NOMO-1 treated with dmso at 0.1 percent for 144 hours (cell line): ENCODE measurements around the gene CA4.
"Not testable (repeated sequence)": the region's sequence is repeated elsewhere in the genome, so short reads cannot be mapped to it uniquely, and the experiment has no call there.

ENCODE experiments used
- DNase-seq: peaks from one replicate; lab custom pipeline; 2025; ENCODE audit not compliant: unreplicated experiment; lab: John Stamatoyannopoulos, UW

The CA4 gene

DNA sequence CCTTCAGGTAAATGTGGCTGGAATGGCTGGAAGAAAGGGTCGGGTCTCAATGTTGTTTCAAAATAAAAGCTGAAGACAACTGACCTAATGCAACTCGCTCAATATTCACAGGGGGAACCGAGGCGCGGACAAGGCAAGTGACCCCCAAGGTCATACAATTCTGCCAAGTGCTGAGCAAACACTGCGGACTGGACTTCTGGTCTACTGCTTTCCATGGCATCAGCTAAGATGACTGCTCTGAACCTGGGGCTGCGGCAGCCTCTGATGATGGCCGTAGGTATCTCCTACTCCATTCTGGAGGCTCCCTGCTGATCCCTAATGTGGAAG is 21.9 kb downstream of the CA4 start:
- DNase-seq: no peak

DNA sequence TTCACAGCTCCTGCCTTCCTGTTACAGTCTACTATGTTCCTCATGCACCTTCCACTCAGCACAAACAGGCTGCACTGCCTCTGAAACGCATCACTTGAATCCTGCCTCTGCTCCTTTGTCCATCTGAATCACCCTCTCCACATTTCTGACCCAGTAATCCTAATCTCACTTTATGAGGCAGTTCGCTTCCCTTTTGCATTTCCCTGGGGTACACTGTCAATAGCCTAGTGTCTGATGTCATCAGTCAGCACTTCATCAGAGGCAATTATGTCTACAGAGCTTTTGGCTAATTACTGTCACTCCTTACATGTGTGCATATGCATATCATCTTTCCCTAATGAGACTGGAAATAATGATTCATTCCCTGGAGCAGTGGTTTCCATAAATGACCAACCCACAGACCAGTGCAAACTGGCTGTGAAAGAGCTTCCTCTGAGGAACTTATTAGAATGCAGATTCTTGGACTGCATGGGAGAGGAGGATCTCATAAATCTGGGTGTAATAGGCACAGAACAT is 23.6 kb downstream of the CA4 start:
- no peak for DNase-seq

DNA sequence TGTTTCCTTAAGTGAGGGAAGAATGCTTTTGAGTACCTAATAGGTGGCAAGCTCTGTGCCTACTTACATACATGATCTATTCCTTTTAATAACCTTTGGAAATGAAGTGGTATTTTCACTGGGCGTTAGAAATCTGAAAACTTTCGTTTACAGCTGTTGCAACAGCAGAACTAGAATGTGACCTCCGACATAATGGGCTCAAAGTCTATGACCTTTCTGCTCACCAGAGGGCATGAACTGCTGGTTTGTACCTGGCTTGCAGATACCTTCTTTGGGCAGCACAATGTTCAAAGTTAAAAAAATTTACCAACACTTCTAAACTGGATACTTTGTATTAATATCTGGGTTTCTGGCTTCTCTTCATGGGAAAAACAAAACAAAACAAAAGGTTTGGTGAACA is 24.3 kb downstream of the CA4 start:
- no peak for DNase-seq

DNA sequence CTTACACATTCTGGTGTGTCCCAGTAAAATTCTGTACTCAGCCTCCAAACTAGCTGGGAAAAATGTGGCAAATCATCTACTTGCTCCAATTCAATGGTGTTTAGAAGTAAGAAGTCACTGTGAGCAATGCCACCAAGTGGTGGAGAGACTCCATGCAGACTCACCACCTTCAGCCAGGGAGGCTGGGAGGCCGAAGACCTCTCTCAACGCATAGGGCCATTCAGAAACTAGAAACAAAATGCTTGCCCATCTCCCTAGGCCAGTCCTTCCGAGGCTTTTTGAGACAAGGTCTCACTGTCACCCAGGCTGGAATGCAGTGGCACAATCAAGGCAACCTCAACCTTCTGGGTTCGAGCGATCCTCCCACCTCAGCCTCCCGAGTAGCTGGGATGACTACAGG is 25.0 kb downstream of the CA4 start:
- DNase-seq: not testable (repeated sequence)

DNA sequence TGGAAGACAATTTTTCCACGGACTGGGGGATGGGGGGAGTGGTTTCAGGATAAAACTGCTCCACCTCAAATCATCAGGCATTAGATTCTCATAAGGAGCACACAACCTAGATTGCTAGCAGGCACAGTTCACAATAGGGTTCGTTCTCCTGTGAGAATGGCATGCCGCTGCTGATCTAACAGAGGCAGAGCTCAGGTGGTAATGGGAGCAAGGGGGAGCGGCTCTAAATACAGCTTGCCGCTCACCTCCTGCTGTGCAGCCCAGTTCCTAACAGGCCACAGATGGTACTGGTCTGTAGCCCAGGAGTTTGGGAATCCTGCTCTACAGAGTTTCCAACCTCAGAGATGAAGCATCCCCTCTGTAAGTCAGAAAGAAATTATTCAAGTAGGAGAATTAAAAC is 27.0 kb downstream of the CA4 start:
- not testable (repeated sequence) for DNase-seq

DNA sequence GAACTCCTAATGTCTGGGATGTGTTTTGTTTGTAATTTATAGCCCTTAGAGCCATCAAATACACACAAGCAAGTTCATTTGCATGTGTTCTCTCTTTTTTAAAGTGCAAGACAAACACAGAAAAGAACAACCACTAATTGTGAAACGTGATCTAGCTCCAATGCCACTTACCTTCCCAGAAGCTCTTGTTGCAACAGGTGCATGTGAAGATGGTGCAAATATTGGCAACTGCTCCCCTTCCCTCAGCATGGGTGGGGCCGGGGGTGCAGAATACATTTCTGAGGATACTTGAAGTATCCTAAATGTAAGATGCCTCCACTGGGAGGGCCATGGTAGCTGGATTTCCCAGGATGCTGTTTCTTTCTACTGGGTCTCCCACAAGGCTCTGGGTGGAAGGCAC is 28.4 kb downstream of the CA4 start:
- not testable (repeated sequence) for DNase-seq

DNA sequence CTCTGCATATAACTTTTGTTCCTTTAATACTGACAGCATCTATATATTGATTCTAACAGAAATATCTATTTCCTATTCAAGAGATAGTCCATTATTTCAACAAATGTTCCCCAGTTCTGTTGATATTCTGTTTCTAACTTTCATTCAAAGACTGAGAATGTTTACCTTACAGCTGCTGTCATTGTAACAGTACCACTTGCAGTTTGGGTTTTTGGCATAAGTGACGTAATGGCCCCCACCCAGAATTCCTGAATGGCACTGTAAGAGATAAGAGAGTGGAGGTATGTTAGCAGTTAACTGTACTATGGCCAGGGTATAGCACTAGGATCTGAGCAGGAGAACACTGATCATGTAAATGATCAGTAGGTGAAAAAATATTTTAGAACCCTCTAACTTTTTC is 30.6 kb downstream of the CA4 start:
- DNase-seq: not testable (repeated sequence)

DNA sequence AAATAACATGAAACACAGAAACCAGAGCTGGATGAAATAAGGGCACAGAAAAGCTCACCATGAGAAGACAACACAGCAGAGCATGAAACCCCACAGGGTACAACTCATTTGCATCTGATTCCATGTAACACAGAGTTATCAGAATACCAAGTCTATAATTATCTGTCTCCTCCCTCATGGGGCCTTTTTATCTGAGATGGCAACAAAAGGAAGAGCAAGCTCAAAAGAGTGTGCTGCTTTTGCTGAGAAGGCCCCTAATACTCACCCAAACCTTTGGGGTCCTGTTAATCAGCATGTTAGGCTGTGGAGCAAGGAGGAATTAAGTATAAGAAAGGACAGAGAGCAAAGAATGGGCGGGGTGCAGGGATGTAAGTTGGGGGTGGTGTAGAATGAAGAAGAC is 36.6 kb downstream of the CA4 start:
- DNase-seq: not testable (repeated sequence)

DNA sequence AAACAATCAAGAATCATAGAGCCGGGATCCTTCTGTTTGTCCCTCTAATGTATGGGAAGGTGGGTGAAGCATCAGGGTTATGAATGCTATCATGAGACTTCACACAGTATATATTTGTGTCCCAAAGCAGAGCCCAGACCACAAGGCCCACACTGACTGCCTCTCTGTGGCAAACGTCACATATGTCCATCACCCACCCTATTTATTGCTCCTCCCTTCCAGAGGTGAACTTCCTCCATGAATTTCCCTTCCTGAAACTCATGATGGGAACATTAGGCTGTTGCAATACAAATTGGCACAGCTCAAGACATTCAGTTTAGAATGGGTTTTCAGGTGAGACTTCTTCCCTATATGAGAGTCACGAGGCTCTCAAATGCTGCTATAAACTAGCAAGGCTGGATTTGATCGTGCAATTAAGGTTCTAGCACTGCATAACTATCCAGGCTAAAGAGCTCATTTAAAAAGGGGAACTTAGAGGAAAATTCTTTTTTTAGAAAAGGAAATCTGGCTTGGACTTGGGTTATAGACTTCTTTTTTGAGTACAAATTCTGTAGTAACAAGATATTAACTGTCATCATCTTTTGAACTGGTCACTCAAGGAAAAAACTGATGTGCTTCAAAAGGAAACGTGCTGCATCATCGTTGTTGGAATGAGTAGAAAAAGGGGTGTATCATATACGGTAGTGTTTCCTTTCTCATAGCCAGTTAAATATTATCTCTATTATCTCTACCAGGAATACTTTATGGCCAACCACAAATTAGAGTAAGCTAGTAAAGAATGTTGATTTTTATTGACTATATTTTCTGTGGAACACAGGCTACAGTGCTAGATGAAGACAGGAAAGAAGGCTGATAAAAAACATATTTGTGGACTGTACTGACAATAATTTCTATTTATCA is 37.3 kb downstream of the CA4 start:
- not testable (repeated sequence) for DNase-seq

DNA sequence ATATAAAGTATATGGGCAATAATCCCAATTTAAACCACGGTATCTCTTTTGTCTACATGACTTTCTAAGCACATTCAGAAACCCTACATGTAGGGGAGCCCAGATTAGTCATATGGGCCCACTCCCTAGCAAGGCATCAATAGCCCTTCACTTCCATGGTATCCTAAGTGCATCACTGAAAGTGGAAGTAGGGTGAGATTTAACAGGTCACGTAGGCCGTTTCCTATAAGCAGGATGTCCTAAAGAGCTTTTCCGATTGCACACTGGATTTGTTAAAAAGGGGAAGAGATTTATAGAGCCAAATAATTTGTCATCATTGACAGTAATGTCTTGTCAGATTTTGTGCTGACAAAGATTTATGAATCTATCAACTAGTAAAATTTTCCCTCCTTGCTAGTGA is 39.0 kb downstream of the CA4 start:
- no peak for DNase-seq

DNA sequence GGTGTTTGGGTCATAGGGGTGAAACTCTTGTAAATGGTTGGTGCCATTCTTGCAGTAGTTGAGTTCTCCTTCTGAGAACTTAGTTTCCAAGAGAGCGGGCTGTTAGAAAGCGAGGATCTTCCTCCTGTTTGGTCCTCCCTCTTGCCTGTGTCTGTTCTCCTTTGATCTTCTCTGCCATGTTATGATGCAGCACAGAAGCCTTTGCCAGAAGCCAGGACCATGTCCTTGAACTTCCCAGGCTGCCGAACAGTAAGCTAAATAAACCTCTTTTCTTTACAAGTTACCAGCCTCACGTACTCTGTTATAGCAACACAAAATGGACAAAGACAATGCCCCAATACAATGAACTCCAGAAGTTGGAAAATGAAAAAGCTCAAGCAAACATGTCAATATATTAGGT is 40.3 kb downstream of the CA4 start:
- DNase-seq: not testable (repeated sequence)

DNA sequence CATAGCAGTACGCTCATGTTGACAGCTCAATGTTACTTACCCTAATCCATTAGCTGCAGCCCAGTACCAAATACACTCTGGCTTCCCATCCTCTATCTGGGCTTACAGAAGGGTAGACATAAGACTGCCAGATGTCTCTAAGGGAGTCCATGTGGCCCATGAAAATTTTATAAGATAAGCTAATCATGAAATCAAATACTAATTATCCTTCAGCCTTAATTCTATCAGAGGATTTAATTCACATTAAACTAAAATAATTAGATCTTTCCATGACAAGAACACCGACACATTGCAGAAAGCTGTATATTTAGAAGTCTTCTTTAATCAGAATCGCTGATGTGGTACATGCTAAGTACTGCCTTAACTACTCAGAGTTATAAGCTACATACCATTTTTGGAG is 43.3 kb downstream of the CA4 start:
- not testable (repeated sequence) for DNase-seq

DNA sequence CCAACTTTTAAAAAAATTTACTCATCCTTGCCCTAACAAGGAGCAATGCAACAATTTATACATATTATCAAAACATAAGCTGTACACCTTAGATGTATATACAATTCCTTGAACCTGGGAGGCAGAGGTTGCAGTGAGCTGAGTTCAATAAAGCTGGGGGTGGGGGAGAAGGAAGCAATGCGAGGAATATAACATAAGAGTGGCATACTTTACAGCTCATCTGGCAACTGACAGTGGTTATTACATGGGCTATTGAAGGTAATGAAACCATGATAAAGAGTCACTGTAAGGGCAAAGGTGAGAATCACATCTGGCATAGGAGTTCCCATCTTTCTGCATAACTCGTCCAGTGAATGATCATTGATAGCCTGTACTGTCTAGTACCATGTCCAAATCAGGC is 43.7 kb downstream of the CA4 start:
- DNase-seq: no peak

DNA sequence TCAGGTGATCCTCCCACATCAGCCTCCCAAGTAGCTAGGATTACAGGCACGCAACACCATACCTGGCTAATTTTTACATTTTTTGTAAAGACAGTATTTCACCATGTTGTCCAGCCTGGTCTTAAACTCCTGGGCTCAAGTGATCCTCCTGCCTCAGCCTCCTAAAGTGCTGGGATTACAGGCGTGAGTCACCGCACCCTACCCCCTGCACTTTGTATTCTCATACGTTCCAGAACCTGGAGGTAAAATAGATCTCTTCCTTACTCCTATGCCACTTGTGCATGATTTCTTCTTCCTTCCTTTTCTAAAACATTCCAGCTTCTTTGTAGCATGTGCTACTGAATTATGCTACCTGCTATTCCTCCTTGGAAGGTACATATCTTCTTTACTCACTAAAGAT is 44.4 kb downstream of the CA4 start:
- not testable (repeated sequence) for DNase-seq

DNA sequence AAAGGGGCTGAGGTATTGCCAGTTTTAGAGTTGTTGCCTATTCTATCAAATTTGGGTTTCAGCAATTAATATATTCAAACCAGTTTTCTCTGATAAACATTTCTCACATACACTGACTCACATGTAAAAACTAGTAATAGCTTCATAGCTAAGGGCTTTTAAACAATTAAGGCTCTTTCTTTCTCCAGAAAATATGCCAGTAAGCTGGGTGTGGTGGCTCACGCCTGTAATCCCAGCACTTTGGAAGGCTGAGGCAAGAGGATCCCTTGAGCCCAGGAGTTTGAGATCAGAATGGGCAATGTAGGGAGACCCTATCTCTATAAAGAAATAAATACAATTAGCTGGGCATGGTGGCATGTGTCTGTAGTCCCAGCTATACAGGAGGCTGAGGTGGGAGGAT is 48.9 kb downstream of the CA4 start:
- not testable (repeated sequence) for DNase-seq

DNA sequence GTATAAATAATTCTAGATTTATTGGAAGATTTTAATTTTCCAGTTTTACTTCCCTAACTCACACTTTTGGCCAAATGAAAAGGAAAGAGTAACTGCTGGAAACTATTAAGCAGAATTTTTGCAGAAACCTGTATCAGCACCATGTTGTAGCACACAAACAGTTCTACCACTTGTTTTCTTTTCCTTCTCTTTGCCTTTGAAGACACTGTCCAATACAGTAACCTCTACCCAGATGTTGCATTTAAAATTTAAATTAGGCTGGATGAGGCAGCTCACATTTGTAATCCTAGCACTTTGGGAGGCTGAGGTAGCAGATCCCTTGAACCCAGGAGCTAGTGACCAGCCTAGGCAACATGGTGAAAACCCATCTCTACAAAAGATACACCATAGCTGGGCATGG is 56.0 kb downstream of the CA4 start:
- DNase-seq: not testable (repeated sequence)

DNA sequence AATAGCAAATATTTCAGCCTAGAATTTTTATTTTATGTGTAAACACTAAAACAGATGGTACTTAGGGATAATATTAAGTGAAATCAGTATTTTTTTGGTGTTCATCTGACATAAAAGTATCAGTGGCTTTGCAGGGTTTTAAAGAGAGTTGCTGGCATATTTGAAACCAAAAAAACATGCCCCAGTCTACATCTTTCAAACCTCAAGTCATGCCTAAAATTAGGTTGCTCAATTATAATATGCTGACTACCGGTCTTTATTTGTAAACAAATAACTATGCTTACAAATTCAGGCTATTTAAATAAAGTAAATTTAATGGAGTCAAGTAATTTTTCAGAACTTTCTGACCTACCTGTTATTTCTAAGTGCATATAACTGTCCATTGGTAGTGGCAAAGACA is 58.5 kb downstream of the CA4 start:
- not testable (repeated sequence) for DNase-seq
